Liver (tissue), 3 donors: ENCODE measurements around the gene TMEM19.

Experiments used
- EGR1 ChIP-seq, 2 donors: IDR thresholded peaks; 2 replicates each; pipeline ENCODE4 v1.6.1; 2016 to 2018; ENCODE audit warnings: antibody characterized with exemption in 2 of 2, low read depth in 2 of 2
- TAF1 ChIP-seq: conservative IDR thresholded peaks from 2 replicates; pipeline ENCODE4 v1.6.1; 2016; ENCODE audit warnings: antibody characterized with exemption, mild to moderate bottlenecking
- TF ChIP-seq, protein P1 (sequence below): fragments of 150-350 bp; IDR thresholded peaks from 2 replicates; pipeline ENCODE4 v1.5.1; 2017; ENCODE audit warnings: improper control_type of control experiment, low read depth, low read length; ENCODE audit not compliant: missing input control
- TF ChIP-seq, protein P2 (sequence below): IDR thresholded peaks from 2 replicates; pipeline ENCODE4 v1.6.1; 2016; ENCODE audit warnings: antibody characterized with exemption
- TF ChIP-seq, protein P3 (sequence below): IDR thresholded peaks from 2 replicates; pipeline ENCODE4 v1.6.1; 2016; ENCODE audit warnings: antibody characterized with exemption
- donor health status: healthy.
- donor health status: healthy.

DNA sequence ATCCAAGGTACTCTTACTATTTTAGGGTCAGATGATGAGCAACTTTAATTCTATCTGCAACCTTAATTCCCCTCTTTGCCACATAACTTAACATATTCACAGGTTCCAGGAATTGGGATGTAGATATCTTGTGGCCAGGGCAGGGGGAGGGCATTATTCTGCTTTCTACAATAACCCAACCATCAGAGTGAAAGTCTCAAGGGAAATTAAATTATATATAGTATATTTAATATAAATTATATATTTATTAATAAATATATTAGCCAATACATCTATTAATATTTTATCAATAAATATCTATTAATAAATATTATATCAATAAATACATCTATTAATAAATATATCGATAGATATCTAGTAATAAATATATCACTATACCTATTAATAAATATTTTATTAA, 57.1 kb downstream of the TMEM19 start:
- TF ChIP-seq, protein P1, sequence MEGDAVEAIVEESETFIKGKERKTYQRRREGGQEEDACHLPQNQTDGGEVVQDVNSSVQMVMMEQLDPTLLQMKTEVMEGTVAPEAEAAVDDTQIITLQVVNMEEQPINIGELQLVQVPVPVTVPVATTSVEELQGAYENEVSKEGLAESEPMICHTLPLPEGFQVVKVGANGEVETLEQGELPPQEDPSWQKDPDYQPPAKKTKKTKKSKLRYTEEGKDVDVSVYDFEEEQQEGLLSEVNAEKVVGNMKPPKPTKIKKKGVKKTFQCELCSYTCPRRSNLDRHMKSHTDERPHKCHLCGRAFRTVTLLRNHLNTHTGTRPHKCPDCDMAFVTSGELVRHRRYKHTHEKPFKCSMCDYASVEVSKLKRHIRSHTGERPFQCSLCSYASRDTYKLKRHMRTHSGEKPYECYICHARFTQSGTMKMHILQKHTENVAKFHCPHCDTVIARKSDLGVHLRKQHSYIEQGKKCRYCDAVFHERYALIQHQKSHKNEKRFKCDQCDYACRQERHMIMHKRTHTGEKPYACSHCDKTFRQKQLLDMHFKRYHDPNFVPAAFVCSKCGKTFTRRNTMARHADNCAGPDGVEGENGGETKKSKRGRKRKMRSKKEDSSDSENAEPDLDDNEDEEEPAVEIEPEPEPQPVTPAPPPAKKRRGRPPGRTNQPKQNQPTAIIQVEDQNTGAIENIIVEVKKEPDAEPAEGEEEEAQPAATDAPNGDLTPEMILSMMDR, result no peak
- TF ChIP-seq TAF1 (no peak), EGR1 (IDR thresholded peaks at IDR 0.05; ENCODE audit: low read depth in 2 of 2) (no peak)
- TF ChIP-seq, protein P2, sequence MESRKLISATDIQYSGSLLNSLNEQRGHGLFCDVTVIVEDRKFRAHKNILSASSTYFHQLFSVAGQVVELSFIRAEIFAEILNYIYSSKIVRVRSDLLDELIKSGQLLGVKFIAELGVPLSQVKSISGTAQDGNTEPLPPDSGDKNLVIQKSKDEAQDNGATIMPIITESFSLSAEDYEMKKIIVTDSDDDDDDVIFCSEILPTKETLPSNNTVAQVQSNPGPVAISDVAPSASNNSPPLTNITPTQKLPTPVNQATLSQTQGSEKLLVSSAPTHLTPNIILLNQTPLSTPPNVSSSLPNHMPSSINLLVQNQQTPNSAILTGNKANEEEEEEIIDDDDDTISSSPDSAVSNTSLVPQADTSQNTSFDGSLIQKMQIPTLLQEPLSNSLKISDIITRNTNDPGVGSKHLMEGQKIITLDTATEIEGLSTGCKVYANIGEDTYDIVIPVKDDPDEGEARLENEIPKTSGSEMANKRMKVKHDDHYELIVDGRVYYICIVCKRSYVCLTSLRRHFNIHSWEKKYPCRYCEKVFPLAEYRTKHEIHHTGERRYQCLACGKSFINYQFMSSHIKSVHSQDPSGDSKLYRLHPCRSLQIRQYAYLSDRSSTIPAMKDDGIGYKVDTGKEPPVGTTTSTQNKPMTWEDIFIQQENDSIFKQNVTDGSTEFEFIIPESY, result no peak
- TF ChIP-seq, protein P3, sequence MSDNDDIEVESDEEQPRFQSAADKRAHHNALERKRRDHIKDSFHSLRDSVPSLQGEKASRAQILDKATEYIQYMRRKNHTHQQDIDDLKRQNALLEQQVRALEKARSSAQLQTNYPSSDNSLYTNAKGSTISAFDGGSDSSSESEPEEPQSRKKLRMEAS, result no peak
